ENCODE measurements around the gene PLXDC1.

GRCh38 chr17:39144416-39144840 lies 7.0 kb downstream of the PLXDC1 start:
- TF ChIP-seq, protein P1, sequence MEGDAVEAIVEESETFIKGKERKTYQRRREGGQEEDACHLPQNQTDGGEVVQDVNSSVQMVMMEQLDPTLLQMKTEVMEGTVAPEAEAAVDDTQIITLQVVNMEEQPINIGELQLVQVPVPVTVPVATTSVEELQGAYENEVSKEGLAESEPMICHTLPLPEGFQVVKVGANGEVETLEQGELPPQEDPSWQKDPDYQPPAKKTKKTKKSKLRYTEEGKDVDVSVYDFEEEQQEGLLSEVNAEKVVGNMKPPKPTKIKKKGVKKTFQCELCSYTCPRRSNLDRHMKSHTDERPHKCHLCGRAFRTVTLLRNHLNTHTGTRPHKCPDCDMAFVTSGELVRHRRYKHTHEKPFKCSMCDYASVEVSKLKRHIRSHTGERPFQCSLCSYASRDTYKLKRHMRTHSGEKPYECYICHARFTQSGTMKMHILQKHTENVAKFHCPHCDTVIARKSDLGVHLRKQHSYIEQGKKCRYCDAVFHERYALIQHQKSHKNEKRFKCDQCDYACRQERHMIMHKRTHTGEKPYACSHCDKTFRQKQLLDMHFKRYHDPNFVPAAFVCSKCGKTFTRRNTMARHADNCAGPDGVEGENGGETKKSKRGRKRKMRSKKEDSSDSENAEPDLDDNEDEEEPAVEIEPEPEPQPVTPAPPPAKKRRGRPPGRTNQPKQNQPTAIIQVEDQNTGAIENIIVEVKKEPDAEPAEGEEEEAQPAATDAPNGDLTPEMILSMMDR (IDR thresholded peaks at IDR 0.05): no peak
- no peak for TF ChIP-seq ZFX (IDR thresholded peaks at IDR 0.05; ENCODE audit: borderline replicate concordance)
